Measurements from ENCODE around the gene FETUB.

FETUB gene, protein sequence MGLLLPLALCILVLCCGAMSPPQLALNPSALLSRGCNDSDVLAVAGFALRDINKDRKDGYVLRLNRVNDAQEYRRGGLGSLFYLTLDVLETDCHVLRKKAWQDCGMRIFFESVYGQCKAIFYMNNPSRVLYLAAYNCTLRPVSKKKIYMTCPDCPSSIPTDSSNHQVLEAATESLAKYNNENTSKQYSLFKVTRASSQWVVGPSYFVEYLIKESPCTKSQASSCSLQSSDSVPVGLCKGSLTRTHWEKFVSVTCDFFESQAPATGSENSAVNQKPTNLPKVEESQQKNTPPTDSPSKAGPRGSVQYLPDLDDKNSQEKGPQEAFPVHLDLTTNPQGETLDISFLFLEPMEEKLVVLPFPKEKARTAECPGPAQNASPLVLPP

DNA sequence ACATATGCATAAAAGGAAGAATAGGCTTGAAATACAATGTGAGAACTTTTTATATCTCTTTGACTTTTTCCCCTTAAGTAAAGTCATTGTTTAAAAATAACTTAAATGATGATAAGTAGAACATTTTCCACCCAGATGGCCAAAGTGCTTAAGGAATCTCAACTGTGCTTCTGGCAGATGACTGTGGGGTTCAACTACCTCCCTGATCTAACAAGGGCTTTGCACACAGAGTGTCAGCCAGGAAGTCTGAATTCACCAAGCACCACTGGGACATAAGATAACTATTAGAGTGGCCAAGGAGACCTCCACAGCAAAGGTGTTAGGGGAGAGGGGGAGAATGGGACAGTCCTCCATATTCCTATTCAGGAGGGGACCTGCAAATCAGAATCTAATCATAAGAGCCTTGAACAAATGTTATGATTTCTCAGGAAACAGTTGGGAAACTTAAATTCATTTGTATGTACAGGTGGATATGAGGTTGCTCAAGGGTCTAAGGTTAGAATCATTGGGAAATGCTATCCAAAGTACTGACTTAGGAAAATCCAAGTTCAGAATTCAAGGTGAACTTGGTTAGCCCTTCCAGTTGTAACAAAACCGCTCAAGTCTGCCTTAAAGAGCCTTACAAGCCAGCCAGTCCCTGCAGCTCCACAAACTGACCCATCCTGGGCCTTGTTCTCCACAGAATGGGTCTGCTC lies at the start of gene FETUB:
FETUB (plus strand) TSS at position 622 of the 695 bp plus-strand sequence; CDS start at position 684, 62 bp downstream.
- no peak for FAIRE-seq

DNA sequence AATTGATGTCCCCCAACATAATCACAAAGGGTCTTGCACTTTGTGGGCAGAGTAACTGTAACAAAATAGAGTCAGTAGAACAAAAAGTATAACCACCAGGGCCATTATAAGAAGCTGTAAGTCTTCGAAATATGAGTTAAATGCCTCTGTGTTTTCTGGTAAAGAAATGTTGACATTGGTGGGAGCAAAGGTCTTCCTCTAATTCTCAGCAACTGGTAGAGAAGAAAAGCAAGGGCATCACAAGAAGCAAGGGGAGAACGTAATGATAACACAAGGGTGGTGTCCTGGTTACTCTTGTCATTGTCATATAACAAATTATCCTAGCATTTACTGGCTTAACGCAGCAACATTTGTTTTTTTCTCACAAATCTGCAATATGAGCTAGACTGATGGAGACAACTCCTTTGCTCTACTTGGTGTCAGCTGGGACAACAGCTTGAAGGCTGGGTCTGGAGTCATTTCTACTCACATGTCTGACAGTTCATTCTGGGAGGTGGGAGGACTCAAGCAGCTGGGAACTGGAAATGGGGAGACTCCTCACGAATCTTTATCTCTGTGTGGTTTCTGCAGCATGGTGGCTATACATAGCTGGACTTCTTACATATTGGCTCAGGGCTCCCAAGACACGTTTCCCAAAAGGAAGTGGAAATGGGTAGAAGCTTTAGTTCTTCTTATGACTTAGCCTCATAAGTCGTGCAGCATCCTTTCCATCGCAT lies 49.5 kb upstream of the FETUB start:
- no peak for FAIRE-seq

DNA sequence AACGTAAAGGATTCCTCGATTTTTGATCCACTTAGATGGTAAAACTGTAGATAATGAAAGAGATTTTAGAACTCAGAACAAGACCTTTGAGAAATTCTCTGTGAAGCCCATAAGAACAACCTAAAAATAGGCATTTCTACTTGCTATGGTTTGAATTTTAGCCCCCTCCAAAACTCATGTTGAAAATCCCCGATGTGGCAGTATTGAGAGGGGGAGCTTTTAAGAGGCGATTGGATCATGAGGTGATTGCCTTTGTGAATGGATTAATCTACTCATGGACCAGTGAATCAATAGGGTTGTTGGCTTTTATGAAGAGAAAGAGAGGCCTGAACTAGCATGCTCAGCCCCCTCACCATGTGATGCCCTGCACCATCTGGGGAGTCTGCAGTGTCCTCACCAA lies 47.5 kb upstream of the FETUB start:
- FAIRE-seq = no peak

DNA sequence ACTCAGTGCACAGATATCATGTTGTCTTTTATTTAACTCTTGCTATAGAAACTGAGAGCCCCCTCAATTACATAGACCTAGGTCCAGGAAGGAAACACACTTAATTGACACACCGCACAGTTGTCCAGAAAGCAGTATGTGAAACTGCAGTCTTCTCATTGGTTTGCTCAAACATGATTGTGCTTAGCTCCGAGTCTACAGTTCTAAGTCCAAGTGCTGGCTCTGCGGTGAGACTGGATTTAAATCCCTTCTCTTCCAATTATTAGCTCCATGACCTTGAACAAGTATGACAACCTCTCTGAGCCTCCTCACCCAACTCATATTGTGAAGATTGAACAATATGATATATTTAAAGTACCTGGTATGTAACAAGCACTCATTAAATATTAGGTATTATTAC lies 46.3 kb upstream of the FETUB start:
- no peak for FAIRE-seq

DNA sequence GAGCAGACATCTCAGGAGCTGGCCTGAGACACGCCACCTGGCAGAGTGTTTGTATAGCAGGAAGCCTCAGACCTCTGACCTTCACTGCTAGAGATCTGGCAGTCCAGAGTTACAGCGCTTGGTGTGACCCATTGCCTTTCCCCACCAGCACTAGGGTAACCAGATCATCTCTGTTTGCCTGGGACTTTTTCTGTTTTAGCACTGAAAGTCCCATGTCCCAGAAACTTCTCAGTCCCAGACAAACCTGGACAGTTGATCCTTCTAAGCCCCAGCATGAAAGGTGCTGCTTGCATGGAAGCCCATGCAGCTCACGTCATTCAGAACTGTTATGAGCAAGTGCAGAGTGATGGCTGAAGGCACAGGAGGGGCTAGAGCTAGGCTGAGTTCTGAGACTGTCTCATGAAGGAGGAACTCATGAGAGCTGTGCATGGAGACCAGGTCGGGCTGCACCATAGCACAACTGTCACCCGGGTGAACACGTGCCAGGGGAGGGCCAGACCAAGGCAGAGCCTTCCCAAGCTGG lies 45.5 kb upstream of the FETUB start:
- FAIRE-seq = no peak

DNA sequence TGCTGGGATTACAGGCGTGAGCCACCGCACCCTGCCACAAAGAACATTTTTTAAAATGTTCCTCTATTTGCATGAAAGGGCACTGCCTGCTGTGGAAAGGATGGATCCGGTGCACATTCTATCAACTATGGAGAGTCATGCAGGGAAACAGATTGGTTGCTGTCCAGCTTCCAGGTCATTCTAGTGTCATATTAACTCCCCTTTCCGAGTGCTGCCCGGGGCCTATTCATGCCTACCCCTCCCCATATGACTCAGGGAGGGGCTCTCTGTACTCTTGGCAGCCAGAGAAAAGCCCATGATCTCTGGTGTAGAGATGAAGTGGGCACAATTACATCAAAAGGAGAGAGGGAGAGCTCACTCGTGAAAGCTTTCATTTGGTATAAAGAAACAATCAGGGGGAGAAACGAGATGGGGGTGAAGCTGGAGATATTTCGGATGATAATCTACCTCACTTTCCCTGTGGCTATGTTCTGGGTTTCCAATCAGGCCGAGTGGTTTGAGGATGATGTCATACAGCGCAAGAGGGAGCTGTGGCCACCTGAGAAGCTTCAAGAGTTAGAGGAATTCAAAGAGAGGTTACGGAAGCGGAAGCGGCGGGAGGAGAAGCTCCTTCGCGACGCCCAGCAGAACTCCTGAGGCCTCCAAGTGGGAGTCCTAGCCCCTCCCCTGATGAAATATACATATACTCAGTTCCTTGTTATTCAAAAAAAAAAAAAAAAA lies 43.5 kb upstream of the FETUB start:
- FAIRE-seq = no peak

DNA sequence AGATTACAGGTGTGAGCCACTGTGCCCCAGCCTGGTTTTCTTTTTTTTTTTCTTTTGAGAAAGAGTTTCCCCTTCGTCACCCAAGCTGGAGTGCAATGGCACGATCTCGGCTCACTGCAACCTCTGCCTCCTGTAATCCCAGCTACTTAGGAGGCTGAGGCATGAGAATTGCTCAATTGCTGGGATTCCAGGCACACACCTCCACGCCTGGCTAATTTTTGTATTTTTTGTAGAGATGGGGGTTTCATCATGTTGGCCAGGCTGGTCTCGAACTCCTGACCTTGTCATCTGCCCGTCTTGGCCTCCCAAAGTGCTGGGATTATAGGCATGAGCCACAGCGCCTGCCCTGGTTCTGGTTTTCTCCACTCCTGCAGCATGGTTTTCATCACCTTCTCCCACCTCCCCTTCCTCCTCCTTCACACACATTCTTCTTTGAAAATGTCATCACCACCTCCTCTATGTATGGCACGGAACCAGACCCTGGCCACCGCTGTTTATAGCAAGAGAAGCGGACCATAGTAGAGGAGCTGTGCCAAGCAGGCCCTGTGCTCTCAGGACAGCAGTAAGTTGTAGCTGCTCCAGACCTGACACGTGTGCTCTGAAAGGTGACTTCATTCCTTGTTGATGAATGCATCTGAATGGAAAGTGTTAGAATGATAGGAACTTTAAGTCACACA lies 42.0 kb upstream of the FETUB start:
- no peak for FAIRE-seq

DNA sequence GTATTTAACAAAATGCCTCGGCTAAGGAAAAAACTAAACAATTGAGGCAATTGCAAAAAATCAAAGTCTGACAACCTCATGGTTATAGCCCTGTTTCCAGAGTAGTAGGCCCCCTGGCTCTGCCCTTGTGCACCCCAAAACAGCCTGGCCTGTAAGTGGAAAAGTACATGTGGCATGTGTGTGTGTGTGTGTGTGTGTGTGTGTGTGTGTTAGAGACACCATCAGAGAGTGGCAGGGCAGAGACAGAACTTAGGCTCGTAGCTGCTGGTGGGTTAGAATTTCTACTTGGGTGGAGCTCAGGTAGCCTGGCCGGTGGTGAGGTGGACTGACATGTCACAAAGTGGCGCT lies 41.4 kb upstream of the FETUB start:
- no peak for FAIRE-seq

DNA sequence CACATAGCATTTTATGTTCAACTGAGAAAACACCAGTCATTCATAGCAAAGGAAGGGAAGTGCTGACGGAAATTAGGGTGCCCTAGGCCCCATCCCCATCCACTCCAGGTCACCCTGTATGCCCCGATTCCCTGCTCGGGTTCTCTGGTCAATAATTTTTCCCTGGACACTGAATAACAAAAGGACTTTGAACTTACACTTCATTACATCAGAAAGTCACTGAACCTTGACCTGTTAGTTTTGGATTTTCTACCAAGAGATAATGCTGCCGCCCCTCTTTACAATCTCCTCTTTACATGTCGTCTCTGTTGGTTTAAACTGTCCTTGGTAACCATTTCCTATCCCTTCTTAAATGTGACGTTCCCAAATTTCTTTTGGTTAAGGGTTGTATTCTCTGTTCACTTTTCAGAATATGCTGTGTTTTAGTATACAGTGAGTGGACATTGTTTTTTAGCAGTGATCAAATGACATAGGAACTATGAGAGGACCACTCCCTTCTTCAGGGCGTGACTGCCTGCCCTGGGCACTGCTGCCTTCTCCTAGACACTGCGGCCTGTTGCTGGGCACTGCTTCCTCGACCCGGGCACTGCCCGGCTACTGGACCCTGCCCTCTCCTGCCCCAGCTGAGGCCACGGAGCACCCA lies 40.9 kb upstream of the FETUB start:
- no peak for FAIRE-seq

DNA sequence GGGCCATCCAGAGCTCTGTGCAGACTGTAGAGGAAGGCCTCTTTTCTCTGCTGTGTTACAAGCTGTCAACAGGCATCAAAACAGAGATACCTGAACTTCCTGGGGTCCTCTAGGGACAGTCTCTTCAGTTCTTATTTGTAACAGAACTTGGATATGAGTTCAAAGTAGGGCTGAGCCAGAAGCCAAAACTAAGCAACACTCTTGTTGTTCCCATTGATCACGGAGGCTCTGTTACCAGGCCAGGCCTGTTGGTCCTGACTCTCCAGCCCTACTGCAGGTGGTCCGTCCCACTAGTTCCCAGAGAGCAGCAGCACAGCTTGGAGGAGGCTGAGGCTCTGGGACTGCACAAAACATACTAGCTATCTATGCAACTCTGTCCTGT lies 40.4 kb upstream of the FETUB start:
- FAIRE-seq = no peak

DNA sequence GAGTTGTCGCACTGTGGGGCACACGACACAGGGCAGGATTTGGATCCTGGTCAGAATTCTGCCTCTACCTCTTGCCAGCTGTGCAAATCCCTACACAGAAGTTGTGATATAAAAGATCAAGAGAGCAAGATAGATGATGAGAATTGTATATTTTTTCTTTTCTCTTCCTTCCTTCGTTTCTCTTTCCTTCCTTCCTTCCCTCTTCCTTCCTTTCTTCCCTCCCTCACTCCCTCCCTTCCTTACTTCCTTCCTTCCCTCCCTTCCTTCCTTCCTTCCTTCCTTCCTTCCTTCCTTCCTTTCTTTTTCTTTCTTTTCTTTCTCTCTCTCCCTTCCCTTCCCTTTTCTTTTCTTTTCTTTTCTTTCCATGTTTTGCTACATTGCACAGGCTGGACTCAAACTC lies 39.3 kb upstream of the FETUB start:
- FAIRE-seq = no peak

DNA sequence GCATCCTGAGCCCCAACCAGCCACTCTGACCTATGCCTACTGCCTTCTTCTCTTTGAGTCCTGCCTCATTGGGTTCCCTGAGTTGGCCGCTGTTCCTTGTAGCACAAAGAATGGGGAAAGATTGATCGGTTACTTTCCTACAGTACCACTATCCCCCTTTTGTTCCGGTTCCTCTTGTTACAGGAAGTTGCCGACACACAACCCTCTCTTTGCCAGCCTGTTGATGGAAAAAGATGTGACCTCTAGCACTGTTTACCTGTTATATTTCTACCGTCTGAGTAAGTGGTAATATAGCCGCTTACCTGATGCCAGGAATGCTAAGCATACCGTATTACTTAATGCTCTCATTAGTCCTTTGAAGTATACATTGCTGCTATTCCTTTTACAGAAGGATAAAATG lies 37.0 kb upstream of the FETUB start:
- FAIRE-seq = no peak

DNA sequence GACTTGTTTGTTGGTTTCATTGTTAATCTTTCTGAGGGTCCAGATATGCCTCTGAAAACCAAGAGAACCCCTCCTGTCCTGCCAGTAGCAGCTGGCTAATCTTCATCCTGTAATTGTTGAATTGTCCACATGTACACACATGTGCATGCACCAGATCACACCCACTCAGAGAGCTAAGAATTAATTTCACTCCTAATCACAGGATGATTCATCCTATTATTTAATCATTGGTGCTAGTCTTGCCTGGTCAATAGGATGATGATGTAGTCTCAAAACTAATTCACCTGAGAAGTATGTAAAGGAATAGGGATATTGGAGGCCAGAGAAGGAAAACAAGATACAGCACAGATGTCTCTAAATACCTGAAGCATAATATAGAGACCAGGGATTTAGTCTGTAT lies 35.1 kb upstream of the FETUB start:
- no peak for FAIRE-seq

DNA sequence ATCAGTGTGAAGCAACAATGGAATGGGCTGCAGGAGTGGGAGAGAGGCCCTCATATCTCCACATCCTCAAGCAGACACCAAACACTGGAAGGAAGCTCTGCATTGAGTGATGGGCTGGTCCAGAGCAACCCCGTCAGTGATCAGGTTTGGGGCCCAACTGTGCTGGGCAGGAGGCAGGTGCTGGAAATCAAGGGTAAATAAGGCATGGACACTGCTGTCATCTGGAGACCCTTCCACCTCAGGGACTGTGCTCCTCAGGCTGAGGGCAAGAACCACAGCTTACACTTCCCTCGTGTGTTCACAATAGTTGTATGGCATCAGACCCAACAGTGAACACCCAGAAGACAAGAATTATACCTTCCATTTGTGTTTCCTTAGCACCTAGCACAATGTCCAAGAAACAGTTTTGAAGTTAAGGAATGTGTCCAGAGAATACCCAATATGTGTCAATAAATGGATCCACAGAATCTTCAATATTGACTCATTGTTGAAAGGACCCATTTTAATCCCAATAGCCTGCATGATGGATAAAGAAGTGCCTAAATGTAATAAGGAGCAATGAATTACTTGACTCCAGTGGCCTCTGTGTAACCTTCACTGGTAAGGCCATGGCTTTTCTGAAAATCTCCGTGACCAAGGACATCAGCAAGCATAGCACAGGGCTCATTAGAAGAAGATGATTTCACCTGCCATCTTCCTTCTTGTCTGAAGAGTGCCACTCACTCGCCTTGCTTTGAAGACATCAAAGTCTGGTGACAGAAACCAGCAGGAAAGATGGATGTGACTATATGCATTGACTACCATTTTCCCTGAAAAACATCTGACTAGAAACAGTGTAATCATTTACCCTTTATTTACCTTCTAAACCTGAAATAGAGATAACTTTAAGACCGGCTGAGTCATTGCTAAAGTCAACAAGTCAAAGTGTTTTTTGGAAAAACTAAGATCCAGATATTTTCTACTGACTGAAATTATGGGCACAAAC lies 34.3 kb upstream of the FETUB start:
- FAIRE-seq = no peak

DNA sequence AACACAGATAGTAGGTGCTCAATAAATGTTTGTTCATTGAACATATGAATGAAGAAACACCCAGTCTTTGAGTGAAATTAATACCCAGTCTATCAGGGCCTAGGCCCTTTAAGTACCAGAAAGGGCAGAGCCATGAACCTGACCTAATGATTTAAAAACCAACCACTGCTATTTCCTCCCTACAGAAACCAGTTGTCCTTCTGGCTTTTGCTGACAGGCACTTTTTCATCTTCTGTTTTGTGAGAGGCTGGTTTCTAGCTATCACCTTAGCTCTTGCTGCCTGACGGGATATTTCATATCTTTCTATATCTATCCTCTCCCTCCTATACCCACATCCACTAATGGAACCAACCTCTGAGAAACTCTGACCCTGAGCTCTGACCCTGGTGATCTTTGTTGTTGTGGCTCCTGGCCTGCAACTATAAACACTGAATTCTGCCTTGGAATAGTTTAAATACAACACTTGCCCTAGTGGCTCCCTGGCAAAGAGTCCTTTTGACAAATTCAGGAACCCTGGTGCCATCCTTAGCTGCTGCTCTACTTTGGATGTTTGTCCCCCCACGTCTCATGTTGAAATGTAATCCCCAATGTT lies 31.5 kb upstream of the FETUB start:
- no peak for FAIRE-seq

DNA sequence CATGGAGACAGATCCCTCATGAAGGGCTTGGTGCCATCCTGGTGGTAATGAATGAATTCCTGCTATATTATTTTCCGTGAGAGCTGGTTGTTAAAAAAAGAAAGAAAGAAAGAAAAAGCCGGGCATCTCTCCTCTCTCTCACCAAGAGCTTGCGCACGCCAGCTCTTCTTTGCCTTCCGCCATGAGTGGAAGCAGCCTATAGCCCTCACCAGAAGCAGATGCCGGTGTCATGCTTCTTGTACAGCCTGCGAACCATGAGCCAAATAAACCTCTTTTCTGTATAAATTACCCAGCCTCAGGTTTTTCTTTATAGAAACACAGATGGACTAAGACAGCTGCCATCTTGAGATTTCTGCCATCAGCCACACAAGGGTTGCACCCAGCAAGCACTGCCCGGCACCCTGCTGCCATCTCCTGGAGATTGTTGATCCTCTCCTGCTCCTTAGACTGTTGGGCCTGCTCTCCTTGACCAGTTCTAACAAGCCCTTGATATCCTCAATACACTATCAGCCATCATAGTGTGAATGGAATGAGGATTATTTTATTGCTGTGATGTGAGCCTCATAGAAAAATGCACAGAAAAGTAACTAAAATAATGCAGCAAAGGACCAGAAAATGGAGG lies 30.8 kb upstream of the FETUB start:
- FAIRE-seq = no peak

DNA sequence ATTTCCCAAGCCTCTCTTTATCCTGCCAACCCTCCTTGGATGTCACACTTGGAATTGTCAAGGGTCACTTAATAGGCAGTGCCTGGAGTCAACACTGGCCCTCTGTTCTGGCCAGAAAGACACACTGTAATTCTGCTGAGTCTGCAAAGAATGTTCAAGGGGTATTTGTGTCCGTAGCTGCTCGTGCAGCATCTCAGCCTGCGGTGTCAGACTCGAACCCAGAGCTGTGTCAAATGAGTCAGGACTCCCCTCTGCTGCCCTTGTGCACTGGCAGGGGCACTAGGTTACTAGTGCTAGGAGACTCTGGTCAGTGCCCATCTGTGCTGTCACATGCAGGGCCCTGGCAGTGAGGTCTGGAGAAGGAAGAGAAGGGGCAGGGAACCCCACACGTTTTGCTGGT lies 28.1 kb upstream of the FETUB start:
- FAIRE-seq = no peak

DNA sequence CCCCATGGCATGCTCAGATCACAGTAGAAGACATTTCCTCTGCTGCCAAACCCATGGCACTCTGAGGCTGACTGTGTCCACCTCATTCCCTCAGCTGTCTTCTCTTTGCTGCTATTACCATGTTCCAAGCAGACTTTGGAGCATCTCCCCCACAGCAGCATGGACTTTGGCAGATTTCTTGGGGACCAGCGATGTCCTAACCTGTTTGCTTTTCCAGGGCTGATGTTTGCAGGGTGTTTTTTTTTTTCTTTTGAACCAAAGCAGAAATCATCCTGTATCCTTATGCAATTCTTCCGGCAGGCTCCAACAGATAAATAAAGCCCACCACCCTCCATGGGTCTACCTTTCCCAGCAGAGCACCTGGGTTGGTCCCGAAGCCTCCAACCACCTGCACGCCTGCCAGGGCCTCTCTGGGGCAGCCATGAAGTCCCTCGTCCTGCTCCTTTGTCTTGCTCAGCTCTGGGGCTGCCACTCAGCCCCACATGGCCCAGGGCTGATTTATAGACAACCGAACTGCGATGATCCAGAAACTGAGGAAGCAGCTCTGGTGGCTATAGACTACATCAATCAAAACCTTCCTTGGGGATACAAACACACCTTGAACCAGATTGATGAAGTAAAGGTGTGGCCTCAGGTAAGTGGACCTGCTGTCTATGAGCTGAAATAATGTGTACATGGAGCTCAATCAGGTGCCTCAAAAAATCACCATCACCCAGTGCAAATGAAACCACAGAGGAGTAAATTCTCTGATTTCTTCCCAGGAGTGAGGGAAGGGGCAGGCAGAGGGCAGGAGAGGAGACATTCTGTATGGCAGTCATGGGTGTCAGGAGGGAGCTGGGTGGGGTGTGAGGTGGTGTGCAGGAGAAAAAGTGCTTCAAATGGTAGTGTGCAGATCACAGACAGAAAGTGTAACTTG lies 27.2 kb upstream of the FETUB start, which contains the start of gene AHSG:
AHSG (plus strand) TSS at position 340 of the 916 bp plus-strand sequence; CDS start at position 422, 82 bp downstream.
- no peak for FAIRE-seq

All from islet of Langerhans (tissue), 1 donor.